ENCODE results near the gene DDOST.

The DDOST gene

DNA sequence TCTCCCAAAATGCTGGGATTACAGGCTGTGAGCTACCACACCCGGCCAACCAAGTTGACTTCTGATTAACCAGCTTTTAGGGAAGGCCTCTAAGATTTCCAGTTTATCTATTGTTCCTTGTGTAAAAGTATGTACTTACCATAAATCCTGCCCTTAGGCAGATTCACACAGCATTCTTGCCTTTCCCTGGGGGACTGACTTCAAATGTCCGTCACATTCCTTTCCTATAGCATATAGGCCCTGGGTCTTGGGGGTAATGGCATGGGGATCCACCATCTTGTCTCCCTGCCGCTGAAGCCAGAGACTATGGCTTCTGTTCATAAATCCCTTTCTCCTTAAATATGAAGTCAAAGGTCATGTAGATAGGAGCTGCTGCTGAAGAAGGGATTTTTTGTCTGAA, 28.8 kb downstream of the DDOST start:
- TF ChIP-seq TEAD4 (IDR thresholded peaks at IDR 0.05) = no peak
- no peak for TF ChIP-seq RAD21 (IDR thresholded peaks at IDR 0.05; ENCODE audit: low read depth)
- no peak for TF ChIP-seq EP300 (IDR thresholded peaks at IDR 0.05; ENCODE audit: borderline replicate concordance)
- no peak for TF ChIP-seq USF1 (IDR thresholded peaks at IDR 0.05)

GRCh38 chr1:20630729-20631128, 30.4 kb downstream of the DDOST start:
- TF ChIP-seq ZBTB7A (IDR thresholded peaks at IDR 0.05; ENCODE audit: low read depth) (no peak), RAD21 (IDR thresholded peaks at IDR 0.05; ENCODE audit: low read depth) (no peak), EGR1 (IDR thresholded peaks at IDR 0.05) (no peak), TAF1 (IDR thresholded peaks at IDR 0.05; ENCODE audit: low read depth) (no peak)

DNA sequence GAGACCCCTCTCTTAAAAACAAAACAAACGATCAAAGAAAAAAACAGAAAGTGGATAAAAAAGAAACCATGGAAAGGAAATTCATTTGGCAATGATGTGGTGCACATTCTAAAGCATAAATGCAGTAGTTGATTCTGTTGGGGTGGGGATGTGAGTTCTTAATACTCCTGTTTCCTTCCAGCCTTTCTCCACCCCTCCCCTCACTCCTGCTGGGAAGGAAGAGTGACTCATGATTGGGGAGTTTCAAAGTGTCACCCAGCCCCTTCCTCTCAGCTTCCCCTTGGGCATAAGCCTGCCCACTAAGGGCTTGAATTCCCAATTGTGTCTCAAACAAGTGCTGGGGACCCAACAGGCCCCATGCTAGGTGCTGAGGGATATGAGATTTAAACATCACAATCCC, 34.6 kb downstream of the DDOST start:
- TF ChIP-seq CEBPB (IDR thresholded peaks at IDR 0.05) (no peak), TEAD4 (IDR thresholded peaks at IDR 0.05) (no peak), NFIC (IDR thresholded peaks at IDR 0.05) (no peak), TAF1 (IDR thresholded peaks at IDR 0.05; ENCODE audit: low read depth) (no peak), RAD21 (IDR thresholded peaks at IDR 0.05; ENCODE audit: low read depth) (no peak), YY1 (IDR thresholded peaks at IDR 0.05; ENCODE audit: low read depth) (no peak), CREB1 (IDR thresholded peaks at IDR 0.05; ENCODE audit: low read depth) (no peak), REST (IDR thresholded peaks at IDR 0.05; ENCODE audit: low read depth) (no peak), EP300 (IDR thresholded peaks at IDR 0.05; ENCODE audit: borderline replicate concordance) (no peak), EGR1 (IDR thresholded peaks at IDR 0.05) (no peak), TCF12 (IDR thresholded peaks at IDR 0.05; ENCODE audit: low read depth) (no peak), USF1 (IDR thresholded peaks at IDR 0.05) (no peak)
- TF ChIP-seq, protein P1, sequence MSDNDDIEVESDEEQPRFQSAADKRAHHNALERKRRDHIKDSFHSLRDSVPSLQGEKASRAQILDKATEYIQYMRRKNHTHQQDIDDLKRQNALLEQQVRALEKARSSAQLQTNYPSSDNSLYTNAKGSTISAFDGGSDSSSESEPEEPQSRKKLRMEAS (IDR thresholded peaks at IDR 0.05) = no peak

DNA sequence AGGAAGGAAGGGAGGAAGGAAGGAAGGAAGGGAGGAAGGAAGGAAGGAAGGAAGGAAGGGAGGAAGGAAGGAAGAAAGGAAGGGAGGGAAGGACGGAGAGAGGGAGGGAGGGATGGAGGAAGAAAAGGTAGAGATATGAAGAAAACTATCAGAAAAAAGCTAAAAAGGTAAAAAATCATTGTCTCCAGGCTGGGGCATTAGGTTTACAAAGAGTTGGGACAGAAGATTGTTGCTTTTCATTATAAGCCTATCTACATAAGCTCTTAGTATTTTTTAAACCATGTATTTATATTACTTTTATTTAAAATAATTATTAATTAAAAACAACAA, 35.1 kb downstream of the DDOST start:
- no peak for TF ChIP-seq CEBPB (IDR thresholded peaks at IDR 0.05)
- TF ChIP-seq EGR1 (IDR thresholded peaks at IDR 0.05) = no peak
- TF ChIP-seq USF1 (IDR thresholded peaks at IDR 0.05) = no peak
- no peak for TF ChIP-seq YY1 (IDR thresholded peaks at IDR 0.05; ENCODE audit: low read depth)
- no peak for TF ChIP-seq FOXM1 (IDR thresholded peaks at IDR 0.05; ENCODE audit: borderline replicate concordance, low read depth)
- TF ChIP-seq TEAD4 (IDR thresholded peaks at IDR 0.05) = no peak
- TF ChIP-seq EP300 (IDR thresholded peaks at IDR 0.05; ENCODE audit: borderline replicate concordance) = no peak
- no peak for TF ChIP-seq RAD21 (IDR thresholded peaks at IDR 0.05; ENCODE audit: low read depth)

DNA sequence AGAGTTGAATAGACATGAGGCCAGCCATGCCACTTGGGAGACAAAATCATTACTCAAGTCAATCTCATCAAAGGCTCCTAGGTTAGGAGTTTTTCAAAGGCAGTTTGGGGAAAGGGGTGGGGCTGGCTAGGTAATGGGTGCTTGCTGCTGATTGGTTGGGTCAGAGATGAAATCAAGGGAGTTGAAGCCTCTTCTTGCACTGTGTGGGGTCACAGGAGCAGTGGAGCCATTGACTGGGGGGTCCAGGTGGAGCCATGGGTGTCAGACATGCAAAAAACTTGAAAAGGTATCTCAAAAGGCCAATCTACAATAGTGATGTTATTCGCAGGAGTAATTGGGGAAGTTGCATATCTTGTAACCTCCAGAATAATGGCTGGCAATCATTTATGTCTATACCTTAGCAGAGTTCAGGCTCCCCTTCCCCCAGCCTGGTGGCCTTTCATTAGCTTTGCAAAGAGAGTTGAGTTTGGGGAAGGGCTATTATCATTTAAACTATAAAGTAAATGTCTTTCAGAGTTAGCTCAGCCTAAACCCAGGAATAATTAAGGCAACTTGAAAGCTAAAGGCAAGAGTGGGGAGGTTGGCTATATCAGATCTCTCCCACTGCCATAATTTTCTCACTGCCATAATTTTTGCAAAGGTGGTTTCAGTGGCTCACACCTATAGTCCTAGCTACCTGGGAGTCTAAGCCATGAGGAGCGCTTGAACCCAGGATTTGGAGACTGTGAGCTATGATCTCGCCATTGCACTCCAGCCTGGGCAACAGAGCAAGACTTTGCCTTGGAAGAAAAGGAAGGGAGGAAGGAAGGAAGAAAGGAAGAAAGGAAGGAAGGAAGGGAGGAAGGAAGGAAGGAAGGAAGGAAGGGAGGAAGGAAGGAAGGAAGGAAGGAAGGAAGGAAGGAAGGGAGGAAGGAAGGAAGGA, 35.7 kb downstream of the DDOST start:
- TF ChIP-seq REST (IDR thresholded peaks at IDR 0.05; ENCODE audit: low read depth) = no peak
- TF ChIP-seq TAF1 (IDR thresholded peaks at IDR 0.05; ENCODE audit: low read depth) = no peak
- TF ChIP-seq NFIC (IDR thresholded peaks at IDR 0.05) = no peak
- no peak for TF ChIP-seq USF1 (IDR thresholded peaks at IDR 0.05)
- TF ChIP-seq EGR1 (IDR thresholded peaks at IDR 0.05) = no peak
- no peak for TF ChIP-seq TEAD4 (IDR thresholded peaks at IDR 0.05)
- no peak for TF ChIP-seq TCF12 (IDR thresholded peaks at IDR 0.05; ENCODE audit: low read depth)
- TF ChIP-seq FOXM1 (IDR thresholded peaks at IDR 0.05; ENCODE audit: borderline replicate concordance, low read depth) = no peak
- no peak for TF ChIP-seq ZBTB7A (IDR thresholded peaks at IDR 0.05; ENCODE audit: low read depth)
- no peak for TF ChIP-seq CREB1 (IDR thresholded peaks at IDR 0.05; ENCODE audit: low read depth)
- no peak for TF ChIP-seq YY1 (IDR thresholded peaks at IDR 0.05; ENCODE audit: low read depth)
- no peak for TF ChIP-seq EP300 (IDR thresholded peaks at IDR 0.05; ENCODE audit: borderline replicate concordance)
- TF ChIP-seq CEBPB (IDR thresholded peaks at IDR 0.05) = no peak

All from Ishikawa (cell line).